Dendritic cell treated with granulocyte-macrophage colony-stimulating factor and Interleukin-4, amounts not matched to agents 40 ng/mL and 50 ng/mL, for 4 days (primary cell): ENCODE results near the gene SNRPB2.

ENCODE experiments used
- H3K27ac Mint-ChIP-seq: one replicate; pipeline ENCODE4 v1.8.0; 2022; ENCODE audit warnings: mild to moderate bottlenecking, mixed read lengths
- H3K27me3 Mint-ChIP-seq: one replicate; pipeline ENCODE4 v1.8.0; 2022; ENCODE audit warnings: mild to moderate bottlenecking, mixed read lengths
- H3K36me3 Mint-ChIP-seq: one replicate; pipeline ENCODE4 v1.8.0; 2022; ENCODE audit warnings: low read depth, mixed read lengths
- H3K4me1 Mint-ChIP-seq: one replicate; pipeline ENCODE4 v1.8.0; 2022; ENCODE audit warnings: low read depth, mixed read lengths
- H3K4me3 Mint-ChIP-seq: one replicate; pipeline ENCODE4 v1.8.0; 2022; ENCODE audit warnings: mild to moderate bottlenecking, moderate library complexity, mixed read lengths
- H3K9me3 Mint-ChIP-seq: one replicate; pipeline ENCODE4 v1.8.0; 2022; ENCODE audit warnings: mixed read lengths
- intact Hi-C: fragments of 100-400 bp; cut with micrococcal nuclease; formaldehyde crosslinking; loops from one replicate; pipeline ENCODE4 v1.15.0; 2022

Gene SNRPB2

GRCh38 chr20:16729565-16730460 is at the start of gene SNRPB2:
Gene SNRPB2 (plus strand): TSS chr20:16730026. CDS start chr20:16731703, 1,677 bp downstream.
- H3K36me3 Mint-ChIP-seq, result peaks cover 48% of the 10 kb centered on the region
- peak within 1 kb of the TSS; percentile 99 for H3K27ac Mint-ChIP-seq
- H3K9me3 Mint-ChIP-seq, result peaks cover 10% of the 10 kb centered on the region
- H3K4me1 Mint-ChIP-seq, result peaks cover 26% of the 10 kb centered on the region
- H3K4me3 Mint-ChIP-seq, result peak within 1 kb of the TSS; percentile 97
- H3K27me3 Mint-ChIP-seq, result peaks cover 36% of the 10 kb centered on the region
- intact Hi-C loops, result loop anchor here (1.0 to 10.0 kb wide), 3 partner anchors 157 to 1555 kb away; partner anchors contain the start of genes KAT14, KIF16B, PET117 and ZNF133

DNA sequence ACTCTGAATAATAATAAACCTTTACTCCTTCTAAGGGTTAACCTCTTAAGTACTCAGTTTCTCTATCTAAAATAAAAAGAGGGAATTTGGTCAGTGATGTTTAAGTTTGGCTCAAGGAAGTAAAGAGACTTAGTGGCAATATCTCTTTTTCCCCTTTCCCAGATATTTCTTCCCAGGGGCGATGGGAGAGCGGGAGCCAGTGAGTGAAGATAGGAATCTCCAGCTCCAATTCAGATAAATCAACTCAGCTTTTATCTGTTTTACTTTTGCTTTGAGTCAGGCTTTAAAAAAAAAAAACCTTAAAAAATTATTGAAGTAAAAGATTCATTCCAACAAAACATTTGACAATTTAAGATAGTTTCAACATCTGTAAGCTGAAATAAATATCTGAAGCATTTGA is 45.4 kb upstream of the SNRPB2 start:
- no peaks in the 10 kb centered on the region for H3K9me3 Mint-ChIP-seq
- intact Hi-C loops, result no loop called here
- no peaks in the 10 kb centered on the region for H3K4me1 Mint-ChIP-seq
- H3K27ac Mint-ChIP-seq, result no peak overlapping the region
- H3K27me3 Mint-ChIP-seq, result peaks cover 4% of the 10 kb centered on the region
- no peak overlapping the region for H3K4me3 Mint-ChIP-seq
- no peaks in the 10 kb centered on the region for H3K36me3 Mint-ChIP-seq

- intact Hi-C loops, result no loop called here
- no peaks in the 10 kb centered on the region for H3K9me3 Mint-ChIP-seq
- H3K27me3 Mint-ChIP-seq, result peaks cover 8% of the 10 kb centered on the region
- H3K4me1 Mint-ChIP-seq, result no peaks in the 10 kb centered on the region
- no peak overlapping the region for H3K27ac Mint-ChIP-seq
- no peak overlapping the region for H3K4me3 Mint-ChIP-seq
- H3K36me3 Mint-ChIP-seq, result no peaks in the 10 kb centered on the region
These were observed 39.9 kb upstream of the SNRPB2 start for GRCh38 chr20:16689906-16690305.

GRCh38 chr20:16691381-16691780 is 38.4 kb upstream of the SNRPB2 start:
- intact Hi-C loops, result no loop called here
- no peaks in the 10 kb centered on the region for H3K4me1 Mint-ChIP-seq
- no peaks in the 10 kb centered on the region for H3K36me3 Mint-ChIP-seq
- no peak overlapping the region for H3K27ac Mint-ChIP-seq
- no peaks in the 10 kb centered on the region for H3K9me3 Mint-ChIP-seq
- H3K4me3 Mint-ChIP-seq, result no peak overlapping the region
- H3K27me3 Mint-ChIP-seq, result peaks cover 8% of the 10 kb centered on the region

GRCh38 chr20:16692009-16692408 is 37.8 kb upstream of the SNRPB2 start:
- H3K27ac Mint-ChIP-seq, result no peak overlapping the region
- no peaks in the 10 kb centered on the region for H3K4me1 Mint-ChIP-seq
- intact Hi-C loops, result no loop called here
- no peaks in the 10 kb centered on the region for H3K36me3 Mint-ChIP-seq
- no peaks in the 10 kb centered on the region for H3K9me3 Mint-ChIP-seq
- no peak overlapping the region for H3K4me3 Mint-ChIP-seq
- peaks cover 8% of the 10 kb centered on the region for H3K27me3 Mint-ChIP-seq

DNA sequence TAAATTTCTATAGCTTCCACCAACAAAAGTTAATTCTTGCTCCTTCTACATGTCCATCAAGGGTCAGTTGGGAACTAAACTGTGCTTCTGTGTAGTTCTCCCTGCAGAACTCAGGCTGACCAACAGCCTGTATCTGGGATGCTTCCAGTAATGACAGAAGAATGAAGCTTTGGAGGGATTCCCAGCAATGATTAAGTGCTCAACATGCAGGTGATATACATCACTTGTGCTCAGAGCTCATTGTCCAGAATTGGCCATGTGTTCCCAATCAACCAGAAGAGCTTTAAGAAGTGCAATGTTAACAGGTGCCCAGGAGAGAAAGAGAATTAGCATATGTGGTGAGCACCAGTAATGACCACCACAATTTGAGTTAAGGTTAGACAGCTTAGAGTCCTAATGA is 37.4 kb upstream of the SNRPB2 start:
- intact Hi-C loops, result no loop called here
- Mint-ChIP-seq H3K27ac (no peak overlapping the region), H3K9me3 (no peaks in the 10 kb centered on the region)

DNA sequence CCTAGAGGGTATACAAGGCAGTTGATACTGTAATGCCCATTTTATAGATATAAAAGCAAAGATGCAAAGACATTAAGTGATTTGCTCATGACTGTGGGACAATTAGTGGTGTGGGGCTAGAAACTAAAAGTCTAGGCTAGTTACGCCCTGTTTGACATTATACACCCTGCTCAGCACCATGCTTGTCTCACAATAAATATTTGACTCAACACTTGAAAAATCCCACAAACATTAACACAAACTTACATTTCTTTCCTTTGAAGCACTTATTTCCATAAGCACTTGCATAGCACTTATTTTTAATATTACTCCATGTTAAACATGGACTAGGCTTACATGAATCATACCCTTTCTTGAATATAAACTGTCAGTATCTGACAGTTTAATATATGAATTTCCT is 36.5 kb upstream of the SNRPB2 start:
- H3K9me3 Mint-ChIP-seq, result no peaks in the 10 kb centered on the region

More for the DNA sequence above, 37.4 kb upstream of the SNRPB2 start:
- H3K4me1 Mint-ChIP-seq, result no peaks in the 10 kb centered on the region
- H3K4me3 Mint-ChIP-seq, result no peak overlapping the region
- peaks cover 8% of the 10 kb centered on the region for H3K27me3 Mint-ChIP-seq
- H3K36me3 Mint-ChIP-seq, result no peaks in the 10 kb centered on the region

GRCh38 chr20:16694161-16694560 is 35.7 kb upstream of the SNRPB2 start:
- H3K9me3 Mint-ChIP-seq, result no peaks in the 10 kb centered on the region
- H3K36me3 Mint-ChIP-seq, result no peaks in the 10 kb centered on the region
- peaks cover 5% of the 10 kb centered on the region for H3K27me3 Mint-ChIP-seq
- no peaks in the 10 kb centered on the region for H3K4me1 Mint-ChIP-seq
- intact Hi-C loops, result no loop called here
- H3K27ac Mint-ChIP-seq, result no peak overlapping the region
- no peak overlapping the region for H3K4me3 Mint-ChIP-seq

More for the DNA sequence above, 36.5 kb upstream of the SNRPB2 start:
- H3K4me3 Mint-ChIP-seq, result no peak overlapping the region
- no peak overlapping the region for H3K27ac Mint-ChIP-seq
- intact Hi-C loops, result no loop called here
- peaks cover 7% of the 10 kb centered on the region for H3K27me3 Mint-ChIP-seq
- no peaks in the 10 kb centered on the region for H3K36me3 Mint-ChIP-seq
- H3K4me1 Mint-ChIP-seq, result no peaks in the 10 kb centered on the region

- Mint-ChIP-seq H3K4me1 (no peaks in the 10 kb centered on the region), H3K36me3 (no peaks in the 10 kb centered on the region), H3K9me3 (no peaks in the 10 kb centered on the region), H3K4me3 (no peak overlapping the region), H3K27ac (no peak overlapping the region), H3K27me3 (peaks cover 1% of the 10 kb centered on the region)
- intact Hi-C loops, result no loop called here
These were observed 34.2 kb upstream of the SNRPB2 start for GRCh38 chr20:16695628-16696027.

GRCh38 chr20:16699293-16699692 is 30.5 kb upstream of the SNRPB2 start:
- Mint-ChIP-seq H3K36me3 (no peaks in the 10 kb centered on the region), H3K4me3 (no peak overlapping the region), H3K27me3 (peaks cover 1% of the 10 kb centered on the region), H3K4me1 (no peaks in the 10 kb centered on the region), H3K27ac (no peak overlapping the region), H3K9me3 (no peaks in the 10 kb centered on the region)
- intact Hi-C loops, result no loop called here

GRCh38 chr20:16701296-16701695 is 28.5 kb upstream of the SNRPB2 start:
- no peak overlapping the region for H3K27ac Mint-ChIP-seq
- H3K4me3 Mint-ChIP-seq, result no peak overlapping the region
- no peaks in the 10 kb centered on the region for H3K36me3 Mint-ChIP-seq
- H3K27me3 Mint-ChIP-seq, result peaks cover 1% of the 10 kb centered on the region
- H3K4me1 Mint-ChIP-seq, result no peaks in the 10 kb centered on the region
- H3K9me3 Mint-ChIP-seq, result peaks cover 16% of the 10 kb centered on the region
- intact Hi-C loops, result no loop called here

DNA sequence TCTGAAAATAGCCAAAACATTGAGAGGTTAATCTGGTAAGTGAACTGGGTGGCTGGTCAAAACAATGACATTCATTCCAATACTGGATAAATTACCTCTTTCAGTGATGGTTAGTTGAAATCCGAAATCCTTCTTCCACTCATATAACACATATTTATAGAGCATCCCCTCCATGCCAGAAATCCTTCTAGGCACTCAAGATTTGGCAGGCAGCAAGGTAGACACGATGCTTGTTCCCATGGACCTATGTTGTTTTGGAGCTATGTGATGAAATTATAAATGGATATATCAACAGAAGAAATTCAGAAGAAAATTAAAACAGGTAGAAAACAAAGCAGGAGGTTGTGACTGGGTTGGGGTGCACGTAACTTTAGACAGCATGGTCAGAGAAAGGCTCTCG is 26.3 kb upstream of the SNRPB2 start:
- intact Hi-C loops, result no loop called here

DNA sequence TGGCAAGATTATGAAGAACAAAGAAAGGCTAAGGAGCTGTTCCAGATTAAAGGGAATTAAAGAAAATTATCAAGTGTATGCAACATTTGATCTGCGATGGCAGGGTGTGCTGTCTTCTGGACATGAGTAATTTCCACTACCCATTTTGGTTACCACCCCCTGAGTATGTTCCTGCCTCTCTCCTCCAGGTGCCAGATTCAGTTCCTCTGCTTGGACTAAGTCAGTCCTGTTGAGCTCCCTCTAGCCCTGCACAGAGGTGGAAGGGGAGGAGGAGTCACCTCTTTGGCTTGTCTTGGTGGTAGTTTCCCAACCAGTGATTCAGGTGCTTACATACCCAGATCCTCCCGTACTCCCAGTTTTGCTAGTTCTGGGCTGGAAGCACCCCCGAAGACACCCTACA is 22.2 kb upstream of the SNRPB2 start:
- Mint-ChIP-seq H3K4me1 (peaks cover 11% of the 10 kb centered on the region), H3K27ac (no peak overlapping the region), H3K4me3 (no peak overlapping the region), H3K27me3 (peaks cover 3% of the 10 kb centered on the region), H3K36me3 (no peaks in the 10 kb centered on the region), H3K9me3 (peaks cover 25% of the 10 kb centered on the region)
- intact Hi-C loops, result no loop called here

More for the DNA sequence above, 26.3 kb upstream of the SNRPB2 start:
- Mint-ChIP-seq H3K27me3 (peaks cover 3% of the 10 kb centered on the region), H3K4me1 (no peaks in the 10 kb centered on the region), H3K9me3 (peaks cover 25% of the 10 kb centered on the region), H3K27ac (no peak overlapping the region), H3K4me3 (no peak overlapping the region), H3K36me3 (no peaks in the 10 kb centered on the region)

GRCh38 chr20:16708602-16709001 is 21.2 kb upstream of the SNRPB2 start:
- Mint-ChIP-seq H3K4me3 (no peak overlapping the region), H3K27me3 (peaks cover 2% of the 10 kb centered on the region), H3K9me3 (peaks cover 25% of the 10 kb centered on the region), H3K4me1 (peaks cover 11% of the 10 kb centered on the region), H3K36me3 (no peaks in the 10 kb centered on the region), H3K27ac (no peak overlapping the region)
- intact Hi-C loops, result no loop called here
